Caco-2 (cell line): ENCODE measurements around the gene MET. TPM values are rescaled to one million over a fixed set of nuclear protein-coding genes. Genes with fewer than 3 reads are reported as not detected.
"Not testable (repeated sequence)": the region's sequence is repeated elsewhere in the genome, so short reads cannot be mapped to it uniquely, and the experiment has no call there.

ENCODE experiments used
- BruUV-seq: library from RNA; stranded (reverse); fragments of 400-500 nt; replicated peaks from 2 replicates; lab custom pipeline; 2021; lab: Mats Ljungman, UMichigan
- CTCF ChIA-PET: fragments of 300-600 bp; sonication (Branson Sonifier 250); formaldehyde crosslinking; loops from one replicate; lab custom pipeline; 2022; ENCODE audit warnings: antibody characterized with exemption; lab: Charles Lee
- POLR2A ChIA-PET: fragments of 300-600 bp; sonication (Branson Sonifier 250); formaldehyde crosslinking; loops from one replicate; lab custom pipeline; 2022; ENCODE audit warnings: antibody characterized with exemption; lab: Charles Lee
- DNase-seq, 2 experiments: peaks; one replicate each; pipeline versions ENCODE4 v3.0.0 to v3.0.0-alpha.2; 2020 to 2022
- H3K27me3 ChIP-seq: replicated peaks from 2 replicates; pipeline ENCODE4 v1.6.0; 2011; ENCODE audit warnings: low read length; ENCODE audit not compliant: control insufficient read depth, insufficient read depth
- H3K36me3 ChIP-seq: 2 replicates; pipeline ENCODE4 v1.5.1; 2011; ENCODE audit warnings: low read length; ENCODE audit not compliant: control insufficient read depth, insufficient read depth
- H3K4me1 ChIP-seq: fragments of 250-450 bp; sonication (Bioruptor Pico); 2 replicates; pipeline ENCODE4 v1.5.1; 2020; ENCODE audit warnings: mild to moderate bottlenecking
- H3K4me3 ChIP-seq: 2 replicates; pipeline ENCODE4 v1.5.1; 2011; ENCODE audit warnings: low read depth, mild to moderate bottlenecking, control low read depth, low read length
- H3K9me3 ChIP-seq: fragments of 250-450 bp; sonication (Bioruptor Pico); 2 replicates; pipeline ENCODE4 v1.5.1; 2020; ENCODE audit warnings: mild to moderate bottlenecking, moderate library complexity
- H3K27ac Mint-ChIP-seq: one replicate; pipeline ENCODE4 v1.8.0; 2022; ENCODE audit warnings: mixed read lengths; ENCODE audit not compliant: unreplicated experiment
- H3K27me3 Mint-ChIP-seq: one replicate; pipeline ENCODE4 v1.8.0; 2022; ENCODE audit warnings: mixed read lengths; ENCODE audit not compliant: insufficient read depth, unreplicated experiment
- H3K36me3 Mint-ChIP-seq: one replicate; pipeline ENCODE4 v1.8.0; 2022; ENCODE audit warnings: mild to moderate bottlenecking, mixed read lengths; ENCODE audit not compliant: insufficient read depth, unreplicated experiment
- H3K4me1 Mint-ChIP-seq: one replicate; pipeline ENCODE4 v1.8.0; 2022; ENCODE audit warnings: low read depth, mixed read lengths; ENCODE audit not compliant: unreplicated experiment
- H3K4me3 Mint-ChIP-seq: one replicate; pipeline ENCODE4 v1.8.0; 2022; ENCODE audit warnings: mild to moderate bottlenecking, moderate library complexity, mixed read lengths; ENCODE audit not compliant: unreplicated experiment
- H3K9me3 Mint-ChIP-seq: one replicate; pipeline ENCODE4 v1.8.0; 2022; ENCODE audit warnings: mixed read lengths; ENCODE audit not compliant: unreplicated experiment
- intact Hi-C: fragments of 100-400 bp; cut with micrococcal nuclease; formaldehyde crosslinking; loops from one replicate; pipeline ENCODE4 v1.10.0; 2022; ENCODE audit not compliant: unreplicated experiment
- total RNA-seq: library from RNA; stranded (reverse); gene quantifications from 2 replicates; pipeline ENCODE4 v1.2.3, GENCODE V29; 2022
- TF ChIP-seq, protein P1 (sequence below), 2 experiments: fragments of 200-600 bp in 1 of 2; IDR thresholded peaks; 1 replicate in 1 of 2; 2 replicates in 1 of 2; pipeline versions ENCODE4 v1.5.1 to v1.8.0; 2011 to 2022; ENCODE audit warnings: antibody characterized with exemption in 1 of 2, control low read depth in 1 of 2, inconsistent platforms in 1 of 2, low read depth in 1 of 2, low read length in 1 of 2, mild to moderate bottlenecking in 1 of 2, moderate library complexity in 1 of 2; ENCODE audit not compliant: insufficient read depth in 1 of 2, severe bottlenecking in 1 of 2, unreplicated experiment in 1 of 2

The MET gene
- total RNA-seq, 1 experiment from 2014 or later: 82.9 TPM

DNA sequence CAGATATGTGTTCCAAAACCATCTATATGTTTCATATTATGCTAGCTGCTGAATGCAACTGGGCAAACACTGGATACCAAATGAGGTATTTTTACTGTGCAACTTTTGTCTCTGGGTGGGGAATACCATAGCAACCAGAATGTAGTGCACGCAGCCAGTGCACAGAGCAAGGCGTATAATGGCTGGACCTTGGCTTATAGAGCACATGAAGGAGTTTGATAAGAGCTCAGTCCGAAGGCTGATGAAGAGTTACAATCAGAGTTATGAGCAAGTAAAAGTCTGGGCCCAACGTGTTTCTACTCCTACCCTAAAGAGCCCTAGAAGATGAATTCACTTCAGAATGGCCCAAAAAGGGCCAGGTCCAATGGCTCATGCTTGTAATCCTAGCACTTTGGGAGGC lies 82.2 kb downstream of the MET start:
- TF ChIP-seq, protein P1, sequence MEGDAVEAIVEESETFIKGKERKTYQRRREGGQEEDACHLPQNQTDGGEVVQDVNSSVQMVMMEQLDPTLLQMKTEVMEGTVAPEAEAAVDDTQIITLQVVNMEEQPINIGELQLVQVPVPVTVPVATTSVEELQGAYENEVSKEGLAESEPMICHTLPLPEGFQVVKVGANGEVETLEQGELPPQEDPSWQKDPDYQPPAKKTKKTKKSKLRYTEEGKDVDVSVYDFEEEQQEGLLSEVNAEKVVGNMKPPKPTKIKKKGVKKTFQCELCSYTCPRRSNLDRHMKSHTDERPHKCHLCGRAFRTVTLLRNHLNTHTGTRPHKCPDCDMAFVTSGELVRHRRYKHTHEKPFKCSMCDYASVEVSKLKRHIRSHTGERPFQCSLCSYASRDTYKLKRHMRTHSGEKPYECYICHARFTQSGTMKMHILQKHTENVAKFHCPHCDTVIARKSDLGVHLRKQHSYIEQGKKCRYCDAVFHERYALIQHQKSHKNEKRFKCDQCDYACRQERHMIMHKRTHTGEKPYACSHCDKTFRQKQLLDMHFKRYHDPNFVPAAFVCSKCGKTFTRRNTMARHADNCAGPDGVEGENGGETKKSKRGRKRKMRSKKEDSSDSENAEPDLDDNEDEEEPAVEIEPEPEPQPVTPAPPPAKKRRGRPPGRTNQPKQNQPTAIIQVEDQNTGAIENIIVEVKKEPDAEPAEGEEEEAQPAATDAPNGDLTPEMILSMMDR (IDR thresholded peaks at IDR 0.05; ENCODE audit: insufficient read depth in 1 of 2, low read depth in 1 of 2, low read length in 1 of 2, severe bottlenecking in 1 of 2, unreplicated experiment in 1 of 2): no peak
- no peaks in the 10 kb centered on the region for H3K4me1 Mint-ChIP-seq
- no TSS peak for BruUV-seq
- DNase-seq: no peak
- H3K4me3 Mint-ChIP-seq: no peak overlapping the region
- no peak overlapping the region for H3K4me3 ChIP-seq
- 0 out of 2 replicates have a peak, but pooled peaks cover under 1% of the 10 kb centered on the region for H3K9me3 ChIP-seq
- POLR2A ChIA-PET: no interaction called here
- H3K4me1 ChIP-seq: no peaks in the 10 kb centered on the region
- H3K27me3 ChIP-seq: no peaks in the 10 kb centered on the region
- intact Hi-C loops: no loop called here
- CTCF ChIA-PET: no interaction called here
- peaks cover 42% of the 10 kb centered on the region for H3K36me3 Mint-ChIP-seq
- peaks cover 9% of the 10 kb centered on the region for H3K9me3 Mint-ChIP-seq
- no peak overlapping the region for H3K27ac Mint-ChIP-seq
- H3K36me3 ChIP-seq: no peaks in the 10 kb centered on the region; the same call in 1 of the 2 replicates
- H3K27me3 Mint-ChIP-seq: no peaks in the 10 kb centered on the region

DNA sequence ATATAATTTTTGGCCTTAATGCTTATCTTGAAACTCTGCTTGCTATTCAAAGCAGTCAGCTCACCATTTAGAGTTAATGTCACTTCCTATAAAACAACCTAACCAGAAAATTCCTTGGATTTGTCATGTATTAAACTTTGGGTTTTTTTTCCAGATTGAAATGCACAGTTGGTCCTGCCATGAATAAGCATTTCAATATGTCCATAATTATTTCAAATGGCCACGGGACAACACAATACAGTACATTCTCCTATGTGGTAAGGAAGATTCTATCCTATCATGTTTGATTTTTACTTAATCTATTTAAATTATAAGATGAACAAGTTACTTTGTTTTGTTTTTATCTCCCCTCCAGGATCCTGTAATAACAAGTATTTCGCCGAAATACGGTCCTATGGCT lies 85.3 kb downstream of the MET start:
- no TSS peak for BruUV-seq
- ChIA-PET CTCF (no interaction called here), POLR2A (no interaction called here)
- Mint-ChIP-seq H3K9me3 (no peaks in the 10 kb centered on the region), H3K27me3 (no peaks in the 10 kb centered on the region), H3K4me3 (no peak overlapping the region), H3K4me1 (no peaks in the 10 kb centered on the region), H3K36me3 (peaks cover 48% of the 10 kb centered on the region), H3K27ac (no peak overlapping the region)
- H3K9me3 ChIP-seq: no peaks in the 10 kb centered on the region
- no peaks in the 10 kb centered on the region; the same call in 1 of the 2 replicates for H3K36me3 ChIP-seq
- no peak overlapping the region for H3K4me3 ChIP-seq
- no peak for DNase-seq
- TF ChIP-seq, protein P1 (IDR thresholded peaks at IDR 0.05; ENCODE audit: insufficient read depth in 1 of 2, low read depth in 1 of 2, low read length in 1 of 2, severe bottlenecking in 1 of 2, unreplicated experiment in 1 of 2): no peak
- no peaks in the 10 kb centered on the region for H3K27me3 ChIP-seq
- no peaks in the 10 kb centered on the region for H3K4me1 ChIP-seq
- intact Hi-C loops: no loop called here

DNA sequence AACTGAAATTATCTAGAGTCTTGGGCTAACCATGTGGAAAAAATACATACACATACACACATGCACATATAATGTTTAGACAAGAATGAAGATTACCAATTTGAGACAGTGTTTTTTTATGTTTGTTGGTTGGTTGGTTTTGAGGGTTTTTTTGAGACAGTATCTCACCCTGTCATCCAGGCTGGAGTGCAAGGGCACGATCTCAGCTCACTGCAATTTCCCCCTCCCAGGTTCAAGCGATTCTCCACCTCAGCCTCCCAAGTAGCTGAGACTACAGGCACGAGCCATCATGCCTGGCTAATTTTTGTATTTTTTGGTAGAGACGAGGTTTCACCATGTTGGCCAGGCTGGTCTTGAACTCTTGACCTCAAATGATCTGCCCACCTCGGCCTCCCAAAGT lies 87.6 kb downstream of the MET start:
- H3K27me3 Mint-ChIP-seq, CTCF ChIA-PET, BruUV-seq, DNase-seq, H3K4me1 Mint-ChIP-seq, intact Hi-C loops, H3K36me3 ChIP-seq, H3K27ac Mint-ChIP-seq, H3K9me3 ChIP-seq, H3K4me3 ChIP-seq, POLR2A ChIA-PET, H3K9me3 Mint-ChIP-seq, H3K4me3 Mint-ChIP-seq, H3K27me3 ChIP-seq, H3K4me1 ChIP-seq: not testable (repeated sequence)
- H3K36me3 Mint-ChIP-seq: peaks cover 60% of the 10 kb centered on the region

DNA sequence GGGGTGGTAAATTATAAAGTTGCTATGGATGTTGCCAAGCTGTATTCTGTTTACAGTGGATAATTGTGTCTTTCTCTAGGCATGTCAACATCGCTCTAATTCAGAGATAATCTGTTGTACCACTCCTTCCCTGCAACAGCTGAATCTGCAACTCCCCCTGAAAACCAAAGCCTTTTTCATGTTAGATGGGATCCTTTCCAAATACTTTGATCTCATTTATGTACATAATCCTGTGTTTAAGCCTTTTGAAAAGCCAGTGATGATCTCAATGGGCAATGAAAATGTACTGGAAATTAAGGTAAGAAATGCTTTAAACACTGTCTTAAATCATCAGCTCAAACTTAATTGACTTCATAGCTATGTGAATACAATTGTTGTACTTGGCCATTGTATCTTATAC lies 91.0 kb downstream of the MET start:
- no peaks in the 10 kb centered on the region for H3K9me3 ChIP-seq
- no peak overlapping the region for H3K4me3 Mint-ChIP-seq
- POLR2A ChIA-PET: no interaction called here

More for the DNA sequence above, 91.0 kb downstream of the MET start:
- H3K4me1 ChIP-seq: no peaks in the 10 kb centered on the region
- Mint-ChIP-seq H3K4me1 (no peaks in the 10 kb centered on the region), H3K27me3 (no peaks in the 10 kb centered on the region), H3K9me3 (no peaks in the 10 kb centered on the region), H3K36me3 (peaks cover 67% of the 10 kb centered on the region), H3K27ac (no peak overlapping the region)
- CTCF ChIA-PET: no interaction called here
- H3K36me3 ChIP-seq: peaks cover 8% of the 10 kb centered on the region
- intact Hi-C loops: no loop called here
- H3K27me3 ChIP-seq: no peaks in the 10 kb centered on the region
- no TSS peak for BruUV-seq
- TF ChIP-seq, protein P1 (IDR thresholded peaks at IDR 0.05; ENCODE audit: insufficient read depth in 1 of 2, low read depth in 1 of 2, low read length in 1 of 2, severe bottlenecking in 1 of 2, unreplicated experiment in 1 of 2): no peak
- H3K4me3 ChIP-seq: no peak overlapping the region
- no peak for DNase-seq
